Breast epithelium (tissue), 4 donors: Measurements from ENCODE around the gene SNAPC2. TPM values are rescaled to one million over a fixed set of nuclear protein-coding genes. Genes with fewer than 3 reads are reported as not detected.
"Not testable (repeated sequence)": the region's sequence is repeated elsewhere in the genome, so short reads cannot be mapped to it uniquely, and the experiment has no call there.

Experiments used
- DNase-seq, 2 donors: peaks; one replicate each; pipeline ENCODE4 v3.0.0-alpha.2; 2019; ENCODE audit warnings: low spot score in 2 of 2
- H3K27ac ChIP-seq, 2 donors: fragments of 200-600 bp; sonication (generic) in 1 of 2; one replicate each; pipeline ENCODE4 v1.5.1; 2016 to 2019; ENCODE audit warnings: mild to moderate bottlenecking in 1 of 2
- H3K27me3 ChIP-seq, 2 donors: fragments of 200-600 bp; sonication (generic) in 1 of 2; one replicate each; pipeline versions ENCODE4 v1.5.1 to v1.6.0; 2017 to 2019; ENCODE audit warnings: control low read depth in 1 of 2, mild to moderate bottlenecking in 1 of 2
- H3K36me3 ChIP-seq: fragments of 200-600 bp; one replicate; pipeline ENCODE4 v1.5.1; 2019
- H3K4me1 ChIP-seq, 2 donors: fragments of 200-600 bp; sonication (generic); one replicate each; pipeline ENCODE4 v1.5.1; 2016 to 2019; ENCODE audit warnings: control low read depth in 1 of 2
- H3K4me3 ChIP-seq, 3 donors: fragments of 200-600 bp; sonication (generic); 1 replicate in 2 of 3; 2 replicates in 1 of 3; pipeline ENCODE4 v1.5.1; 2016 to 2019; ENCODE audit warnings: mild to moderate bottlenecking in 3 of 3, moderate library complexity in 2 of 3
- H3K9me3 ChIP-seq, 2 donors: fragments of 200-600 bp; sonication (generic) in 1 of 2; one replicate each; pipeline ENCODE4 v1.5.1; 2016 to 2019; ENCODE audit warnings: control low read depth in 1 of 2
- POLR2A ChIP-seq: fragments of 450-650 bp; IDR thresholded peaks from one replicate; pipeline ENCODE4 v1.6.1; 2016; ENCODE audit warnings: antibody characterized with exemption, mild to moderate bottlenecking, moderate library complexity
- POLR2AphosphoS5 ChIP-seq, 3 donors: sonication (generic); formaldehyde crosslinking; IDR thresholded peaks; one replicate each; pipeline ENCODE4 v1.6.1; 2017; ENCODE audit warnings: antibody characterized with exemption in 3 of 3
- intact Hi-C: fragments of 100-400 bp; cut with DNase I; formaldehyde crosslinking; loops from one replicate; pipeline ENCODE4 v1.15.1; 2023; ENCODE audit warnings: low total_unique reads
- total RNA-seq, 3 donors: library from RNA; depleted of rRNA; stranded (reverse); fragments of >200 nt; gene quantifications; one replicate each; pipeline ENCODE4 v1.1.0, GENCODE V29; 2016
- TF ChIP-seq, protein P1 (sequence below), 3 donors: fragments of 450-650 bp; IDR thresholded peaks; one replicate each; pipeline ENCODE4 v1.5.1; 2016 to 2017; ENCODE audit warnings: antibody characterized with exemption in 3 of 3, mild to moderate bottlenecking in 3 of 3, moderate library complexity in 3 of 3

The SNAPC2 gene
- total RNA-seq, 3 donors from 2014 or later: 13.8 to 14.8 (median 13.8) TPM

DNA sequence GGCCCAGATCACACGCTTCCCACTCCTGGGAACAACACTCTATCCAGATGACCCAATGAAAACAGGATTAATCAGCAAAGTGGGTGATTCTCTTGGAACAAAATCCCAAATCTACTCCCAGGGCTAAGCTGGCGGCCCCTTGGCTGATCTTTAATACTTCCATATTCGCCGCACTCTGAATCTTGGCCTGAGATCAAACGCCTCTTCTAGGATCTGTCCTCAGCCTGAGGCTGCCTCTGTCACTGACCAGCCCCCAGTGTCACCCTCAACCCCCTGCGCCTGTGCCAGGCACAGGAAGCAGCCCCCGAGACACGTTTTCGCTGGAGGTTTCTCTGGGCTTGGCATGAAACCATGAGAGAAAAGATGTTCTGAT is 8.2 kb downstream of the SNAPC2 start:
- Histone ChIP-seq H3K4me1 (peaks cover 27 to 32% of the 10 kb centered on the region in 2 donors), H3K27ac (peak overlapping the region; percentile 96 to 97), H3K4me3 (peak overlapping the region in 2 of 3 donors; percentile 27 to 43), H3K36me3 (peaks cover 20% of the 10 kb centered on the region), H3K27me3 (no peaks in the 10 kb centered on the region), H3K9me3 (no peaks in the 10 kb centered on the region)
- DNase-seq: peak in 1 of 2 donors; percentile 50
- TF ChIP-seq, protein P1, sequence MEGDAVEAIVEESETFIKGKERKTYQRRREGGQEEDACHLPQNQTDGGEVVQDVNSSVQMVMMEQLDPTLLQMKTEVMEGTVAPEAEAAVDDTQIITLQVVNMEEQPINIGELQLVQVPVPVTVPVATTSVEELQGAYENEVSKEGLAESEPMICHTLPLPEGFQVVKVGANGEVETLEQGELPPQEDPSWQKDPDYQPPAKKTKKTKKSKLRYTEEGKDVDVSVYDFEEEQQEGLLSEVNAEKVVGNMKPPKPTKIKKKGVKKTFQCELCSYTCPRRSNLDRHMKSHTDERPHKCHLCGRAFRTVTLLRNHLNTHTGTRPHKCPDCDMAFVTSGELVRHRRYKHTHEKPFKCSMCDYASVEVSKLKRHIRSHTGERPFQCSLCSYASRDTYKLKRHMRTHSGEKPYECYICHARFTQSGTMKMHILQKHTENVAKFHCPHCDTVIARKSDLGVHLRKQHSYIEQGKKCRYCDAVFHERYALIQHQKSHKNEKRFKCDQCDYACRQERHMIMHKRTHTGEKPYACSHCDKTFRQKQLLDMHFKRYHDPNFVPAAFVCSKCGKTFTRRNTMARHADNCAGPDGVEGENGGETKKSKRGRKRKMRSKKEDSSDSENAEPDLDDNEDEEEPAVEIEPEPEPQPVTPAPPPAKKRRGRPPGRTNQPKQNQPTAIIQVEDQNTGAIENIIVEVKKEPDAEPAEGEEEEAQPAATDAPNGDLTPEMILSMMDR (IDR thresholded peaks at IDR 0.05): no peak
- TF ChIP-seq POLR2AphosphoS5 (IDR thresholded peaks at IDR 0.05): peak in 2 of 3 donors; percentile 15 to 17
- no peak for TF ChIP-seq POLR2A
- intact Hi-C loops: no loop called here

DNA sequence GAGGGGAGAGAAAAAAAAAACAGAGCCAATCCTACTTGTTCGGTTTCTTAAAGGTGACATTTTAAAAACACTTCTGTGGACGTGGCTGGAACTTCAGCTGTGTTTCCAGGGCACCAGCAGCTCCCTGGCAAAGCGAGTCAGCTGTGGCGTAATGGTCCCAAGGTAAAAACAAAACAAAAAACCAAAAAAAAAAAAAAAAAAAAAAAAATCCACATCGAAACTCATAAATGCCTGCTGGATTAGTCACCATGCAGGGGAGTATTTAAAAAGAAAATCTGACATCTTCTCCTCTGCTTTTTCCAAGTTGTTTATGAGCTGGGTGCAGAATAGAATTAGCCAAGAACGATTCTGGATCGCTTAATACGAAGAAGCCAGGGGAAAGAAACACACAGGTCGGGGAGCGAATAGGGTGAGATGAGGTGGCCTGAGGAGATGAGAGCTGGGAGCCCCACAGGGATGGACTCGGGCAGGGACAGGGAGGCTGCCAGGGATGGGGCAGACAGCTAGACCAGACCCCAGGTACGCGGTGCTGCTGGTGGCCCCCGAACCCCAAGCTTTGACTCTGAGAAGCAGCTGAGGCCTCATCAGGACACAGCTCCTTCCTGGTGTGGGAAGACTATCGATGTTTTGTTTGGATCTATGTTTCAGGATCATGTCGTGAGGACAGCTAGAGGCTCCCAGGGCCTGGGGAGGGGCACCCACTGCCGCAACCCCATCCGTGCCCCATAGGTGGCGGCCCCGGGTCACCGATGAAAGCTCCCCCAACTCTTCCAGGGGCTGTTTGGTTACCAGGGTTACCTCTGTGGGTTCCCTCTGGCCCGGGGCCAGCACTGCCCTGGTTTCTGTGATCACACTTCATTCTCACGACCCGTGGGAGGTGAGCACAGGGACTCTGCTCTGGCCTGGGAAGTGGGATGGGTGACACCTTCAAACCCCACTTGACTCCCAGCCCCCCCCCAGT is 8.9 kb downstream of the SNAPC2 start:
- DNase-seq: peak in 1 of 2 donors; percentile 81
- TF ChIP-seq, protein P1 (IDR thresholded peaks at IDR 0.05): peak; percentile 17 to 61 (median 32)
- TF ChIP-seq POLR2AphosphoS5 (IDR thresholded peaks at IDR 0.05): peak in 1 of 3 donors; percentile 21
- no peak for TF ChIP-seq POLR2A
- intact Hi-C loops: no loop called here
- Histone ChIP-seq H3K4me1 (peaks cover 27 to 32% of the 10 kb centered on the region in 2 donors), H3K4me3 (peak overlapping the region; percentile 14 to 53 (median 27)), H3K27me3 (no peaks in the 10 kb centered on the region), H3K36me3 (peaks cover 21% of the 10 kb centered on the region), H3K9me3 (no peaks in the 10 kb centered on the region), H3K27ac (peak overlapping the region; percentile 97 to 99)

DNA sequence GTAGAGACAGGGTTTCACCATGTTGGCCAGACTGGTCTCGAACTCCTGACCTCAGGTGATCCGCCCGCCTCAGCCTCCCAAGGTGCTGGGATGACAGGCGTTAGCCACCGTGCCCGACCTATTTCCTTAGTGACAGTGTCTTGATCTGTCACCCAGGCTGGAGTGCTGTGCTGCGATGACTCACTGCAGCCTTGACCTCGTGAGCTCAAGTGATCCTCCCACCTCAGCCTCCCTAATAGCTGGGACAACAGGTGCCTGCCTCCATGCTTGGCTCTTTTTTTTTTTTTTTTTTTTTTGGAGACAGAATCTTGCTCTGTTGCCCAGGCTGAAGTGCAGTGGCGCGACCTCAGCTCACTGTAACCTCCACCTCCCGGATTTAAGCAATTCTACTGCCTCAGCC is 9.9 kb downstream of the SNAPC2 start:
- intact Hi-C loops: not testable (repeated sequence)

DNA sequence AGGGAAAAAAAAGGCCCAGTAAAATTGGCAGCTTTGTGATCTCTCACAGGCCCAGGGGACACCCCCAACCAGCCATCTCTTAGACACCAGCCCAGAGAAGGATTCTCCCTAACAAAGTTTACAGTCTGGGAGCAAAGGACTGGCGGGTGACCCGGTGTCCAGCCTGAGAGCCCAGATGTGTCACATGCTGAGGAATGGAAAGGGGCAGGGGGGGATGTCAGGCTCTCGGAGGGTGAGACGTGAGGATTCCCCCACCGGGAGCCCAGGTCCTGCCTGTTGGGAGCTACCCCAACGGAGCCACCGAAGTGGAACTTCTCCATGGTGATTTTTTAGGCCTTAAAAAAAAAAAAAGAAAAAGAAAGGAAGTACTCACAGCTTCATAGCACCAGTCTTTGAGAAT is 10.6 kb downstream of the SNAPC2 start:
- Histone ChIP-seq H3K4me1 (peaks cover 19 to 28% of the 10 kb centered on the region in 2 donors), H3K36me3 (peaks cover 21% of the 10 kb centered on the region), H3K27ac (peak overlapping the region; percentile 83 to 97), H3K9me3 (no peaks in the 10 kb centered on the region), H3K4me3 (no peak overlapping the region), H3K27me3 (no peaks in the 10 kb centered on the region)
- intact Hi-C loops: no loop called here
- TF ChIP-seq POLR2A: no peak
- no peak for TF ChIP-seq POLR2AphosphoS5 (IDR thresholded peaks at IDR 0.05)
- TF ChIP-seq, protein P1 (IDR thresholded peaks at IDR 0.05): no peak
- no peak for DNase-seq

More for the DNA sequence above, 9.9 kb downstream of the SNAPC2 start:
- Histone ChIP-seq H3K4me1 (peaks cover 22 to 32% of the 10 kb centered on the region in 2 donors), H3K27ac (peak overlapping the region; percentile 97 to 99), H3K36me3 (peaks cover 21% of the 10 kb centered on the region), H3K4me3 (peak overlapping the region in 1 of 3 donors; percentile 53)
- DNase-seq, H3K27me3 ChIP-seq, H3K9me3 ChIP-seq: not testable (repeated sequence)

DNA sequence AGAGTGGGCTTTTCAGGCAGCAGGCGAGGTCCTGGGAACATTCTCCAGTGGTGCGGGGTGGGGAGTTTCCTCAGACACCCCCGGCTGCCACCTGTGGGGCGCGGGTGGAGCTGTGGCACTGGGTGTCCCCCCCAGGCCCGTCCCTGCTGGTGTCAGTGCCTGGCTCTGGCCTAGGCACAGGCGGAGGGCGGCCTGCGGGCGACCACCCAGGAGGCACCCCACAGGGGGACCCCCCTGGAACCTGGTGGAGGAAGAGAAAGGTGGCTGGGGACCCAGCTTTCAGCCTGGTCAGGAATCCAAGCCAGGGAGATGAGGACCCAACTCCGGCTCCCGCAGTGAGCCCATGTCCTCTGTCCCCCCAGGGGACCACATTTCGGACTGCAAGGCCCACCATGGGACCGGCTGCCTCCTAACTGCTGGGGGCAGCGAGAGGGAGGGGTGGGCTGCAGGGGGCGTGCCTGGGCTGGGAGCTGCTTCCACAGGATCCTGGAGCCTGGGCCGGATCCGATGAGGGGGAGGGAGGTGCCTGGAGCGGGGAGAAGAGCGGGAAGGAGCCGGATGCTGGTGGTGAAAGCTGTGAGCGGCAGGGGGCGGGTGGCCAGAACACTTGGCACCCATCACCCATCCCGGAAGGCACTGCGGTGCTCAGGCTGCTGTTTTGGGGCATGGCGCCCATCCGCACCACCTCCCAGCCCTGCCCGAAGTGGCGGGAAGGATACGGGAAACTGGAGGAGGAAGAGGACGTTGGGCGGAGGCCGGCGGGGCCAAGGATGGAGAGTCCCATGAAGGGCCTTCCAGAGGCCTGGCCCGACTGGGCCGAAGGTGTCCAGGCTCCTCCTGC is 11.3 kb downstream of the SNAPC2 start:
- TF ChIP-seq POLR2AphosphoS5 (IDR thresholded peaks at IDR 0.05): no peak
- TF ChIP-seq POLR2A: no peak
- TF ChIP-seq, protein P1 (IDR thresholded peaks at IDR 0.05): no peak
- no peak for DNase-seq
- Histone ChIP-seq H3K27me3 (no peaks in the 10 kb centered on the region), H3K9me3 (no peaks in the 10 kb centered on the region), H3K4me3 (no peak overlapping the region), H3K4me1 (peaks cover 16 to 24% of the 10 kb centered on the region in 2 donors), H3K27ac (peak overlapping the region; percentile 83 to 97), H3K36me3 (peaks cover 21% of the 10 kb centered on the region)
- intact Hi-C loops: no loop called here
